SU-DHL-6 (cell line): ENCODE results near the gene MTA3.

Experiments
- H2AFZ ChIP-seq: fragments of 200-600 bp; sonication (generic); 2 replicates; pipeline ENCODE4 v1.6.1; 2014; ENCODE audit warnings: low read depth, mild to moderate bottlenecking, moderate library complexity, mixed read lengths, antibody characterized with exemption, low read length; ENCODE audit not compliant: severe bottlenecking
- H3F3A ChIP-seq: fragments of 200-600 bp; shearing (Covaris generic); 2 replicates; pipeline ENCODE4 v1.6.0; 2016; ENCODE audit warnings: antibody characterized with exemption, mild to moderate bottlenecking; ENCODE audit not compliant: insufficient read depth
- H3K27ac ChIP-seq: fragments of 200-600 bp; sonication (generic); 2 replicates; pipeline ENCODE4 v1.5.1; 2016; ENCODE audit warnings: low read depth, mild to moderate bottlenecking, low read length, moderate library complexity, mixed read lengths
- H3K27me3 ChIP-seq: fragments of 200-600 bp; sonication (generic), shearing (Covaris generic); 2 replicates; pipeline ENCODE4 v1.6.0; 2014; ENCODE audit warnings: mild to moderate bottlenecking, low read length
- H3K36me3 ChIP-seq: fragments of 200-600 bp; sonication (generic); 2 replicates; pipeline ENCODE4 v1.6.1; 2014; ENCODE audit warnings: mild to moderate bottlenecking, low read length, mixed read lengths
- H3K4me2 ChIP-seq: fragments of 300-600, 200-600 bp; shearing (Covaris generic), sonication (generic); 2 replicates; pipeline ENCODE4 v1.6.0; 2014; ENCODE audit warnings: low read length, low read depth, mild to moderate bottlenecking; ENCODE audit not compliant: poor library complexity, severe bottlenecking
- H3K4me3 ChIP-seq: fragments of 200-600 bp; sonication (generic); 2 replicates; pipeline ENCODE4 v1.5.1; 2014; ENCODE audit warnings: antibody characterized with exemption, low read length, mild to moderate bottlenecking, mixed read lengths; ENCODE audit not compliant: insufficient read depth, poor library complexity, severe bottlenecking
- H3K79me2 ChIP-seq: fragments of 200-600 bp; sonication (generic); 2 replicates; pipeline ENCODE4 v1.6.1; 2014; ENCODE audit warnings: mild to moderate bottlenecking, low read length, moderate library complexity; ENCODE audit not compliant: insufficient read depth
- H3K9ac ChIP-seq: fragments of 200-600 bp; sonication (generic); 2 replicates; pipeline ENCODE4 v1.7.0; 2014; ENCODE audit warnings: mild to moderate bottlenecking, low read length
- H3K9me2 ChIP-seq: fragments of 200-600 bp; sonication (generic); replicated peaks from 2 replicates; pipeline ENCODE4 v1.6.1; 2014; ENCODE audit warnings: low read length; ENCODE audit not compliant: insufficient read depth
- H3K9me3 ChIP-seq: fragments of 200-600 bp; sonication (generic); 2 replicates; pipeline ENCODE4 v1.6.1; 2014; ENCODE audit warnings: low read length, mixed read lengths; ENCODE audit not compliant: insufficient read depth
- H4K20me1 ChIP-seq: fragments of 200-600 bp; sonication (generic); 2 replicates; pipeline ENCODE4 v1.6.1; 2014; ENCODE audit warnings: low read depth, mild to moderate bottlenecking, antibody characterized with exemption, low read length, moderate library complexity, mixed read lengths
- CTCF ChIP-seq: fragments of 200-600 bp; sonication (generic); IDR thresholded peaks from one replicate; pipeline ENCODE4 v1.5.1; 2017; ENCODE audit warnings: antibody characterized with exemption, mild to moderate bottlenecking, low read length, moderate library complexity; ENCODE audit not compliant: insufficient read depth, poor library complexity, severe bottlenecking
- EZH2phosphoT487 ChIP-seq: fragments of 200-600 bp; sonication (generic), shearing (Covaris generic); conservative IDR thresholded peaks from 2 replicates; pipeline ENCODE4 v1.6.1; 2018; ENCODE audit warnings: mild to moderate bottlenecking, antibody characterized with exemption, low read length, moderate library complexity, mixed read lengths

Gene MTA3

GRCh38 chr2:42554392-42554791 lies 14.0 kb upstream of the MTA3 start:
- H2AFZ ChIP-seq, result no peak overlapping the region
- no peaks in the 10 kb centered on the region for H3K36me3 ChIP-seq
- H3K9ac ChIP-seq, result no peak overlapping the region
- H4K20me1 ChIP-seq, result no peaks in the 10 kb centered on the region
- H3K4me3 ChIP-seq, result no peak overlapping the region
- no peaks in the 10 kb centered on the region for H3K9me3 ChIP-seq
- H3K27me3 ChIP-seq, result no peaks in the 10 kb centered on the region
- TF ChIP-seq EZH2phosphoT487 (no peak), CTCF (no peak)
- no peak overlapping the region for H3K4me2 ChIP-seq
- no peak overlapping the region for H3K27ac ChIP-seq
- H3K9me2 ChIP-seq, result no peaks in the 10 kb centered on the region
- peaks cover 16% of the 10 kb centered on the region for H3F3A ChIP-seq
- H3K79me2 ChIP-seq, result no peaks in the 10 kb centered on the region

GRCh38 chr2:42556315-42556890 lies 12.0 kb upstream of the MTA3 start:
- no peaks in the 10 kb centered on the region for H3K79me2 ChIP-seq
- no peak for TF ChIP-seq EZH2phosphoT487
- TF ChIP-seq CTCF, result no peak
- H3K4me2 ChIP-seq, result no peak overlapping the region
- no peaks in the 10 kb centered on the region for H3K9me2 ChIP-seq
- H3F3A ChIP-seq, result peaks cover 17% of the 10 kb centered on the region
- no peaks in the 10 kb centered on the region for H4K20me1 ChIP-seq
- H3K36me3 ChIP-seq, result no peaks in the 10 kb centered on the region
- H2AFZ ChIP-seq, result no peak overlapping the region
- H3K4me3 ChIP-seq, result no peak overlapping the region
- H3K9ac ChIP-seq, result no peak overlapping the region
- no peak overlapping the region for H3K27ac ChIP-seq
- H3K9me3 ChIP-seq, result no peaks in the 10 kb centered on the region
- no peaks in the 10 kb centered on the region for H3K27me3 ChIP-seq

GRCh38 chr2:42557306-42557705 lies 11.1 kb upstream of the MTA3 start:
- no peak overlapping the region for H2AFZ ChIP-seq
- no peaks in the 10 kb centered on the region for H3K9me2 ChIP-seq
- H3K9me3 ChIP-seq, result no peaks in the 10 kb centered on the region
- H3K4me2 ChIP-seq, result no peak overlapping the region
- no peak overlapping the region for H3K9ac ChIP-seq
- peaks cover 24% of the 10 kb centered on the region for H3F3A ChIP-seq
- no peaks in the 10 kb centered on the region for H3K79me2 ChIP-seq
- peak overlapping the region; percentile 42 for H3K27ac ChIP-seq
- no peaks in the 10 kb centered on the region for H3K27me3 ChIP-seq
- H3K36me3 ChIP-seq, result no peaks in the 10 kb centered on the region
- no peak for TF ChIP-seq EZH2phosphoT487
- no peak for TF ChIP-seq CTCF
- H4K20me1 ChIP-seq, result no peaks in the 10 kb centered on the region
- no peak overlapping the region for H3K4me3 ChIP-seq
